H1 (cell line): ENCODE data around the gene NR2C2AP. TPM values are rescaled to one million over a fixed set of nuclear protein-coding genes. Genes with fewer than 3 reads are reported as not detected.

Experiments
- ASH2L ChIP-seq: fragments of 200-600, 300-600 bp; sonication (generic); IDR thresholded peaks from one replicate; pipeline ENCODE4 v1.7.1; 2017; ENCODE audit warnings: low read length
- BRCA1 ChIP-seq: IDR thresholded peaks from 2 replicates; pipeline ENCODE4 v1.6.1; 2012; ENCODE audit warnings: low read depth, low read length, improper control_type of control experiment
- CBX5 ChIP-seq: fragments of 300-800, 300-1000 bp; sonication (generic); IDR thresholded peaks from 2 replicates; pipeline ENCODE4 v1.7.1; 2016; ENCODE audit warnings: antibody characterized with exemption, low read length, low read depth
- CREB1 ChIP-seq: IDR thresholded peaks from 2 replicates; pipeline ENCODE4 v1.6.1; 2012; ENCODE audit warnings: inconsistent platforms
- CTBP2 ChIP-seq: IDR thresholded peaks from 2 replicates; pipeline ENCODE4 v1.7.0; 2011; ENCODE audit warnings: borderline replicate concordance, mild to moderate bottlenecking, moderate library complexity, mixed read lengths, low read length; ENCODE audit not compliant: insufficient read depth, insufficient read length
- FOSL1 ChIP-seq: IDR thresholded peaks from 2 replicates; pipeline ENCODE4 v1.6.1; 2011; ENCODE audit warnings: mild to moderate bottlenecking, low read depth, low read length, moderate library complexity; ENCODE audit not compliant: insufficient read depth
- NRF1 ChIP-seq: IDR thresholded peaks from 2 replicates; pipeline ENCODE4 v1.6.1; 2011; ENCODE audit warnings: mild to moderate bottlenecking, low read depth, low read length, improper control_type of control experiment
- PHF8 ChIP-seq: fragments of 200-600 bp; sonication (generic); conservative IDR thresholded peaks from 2 replicates; pipeline ENCODE4 v1.7.1; 2012; ENCODE audit warnings: low read depth, mild to moderate bottlenecking, inconsistent platforms, low read length, moderate library complexity
- RXRA ChIP-seq: IDR thresholded peaks from 2 replicates; pipeline ENCODE4 v1.6.1; 2011; ENCODE audit warnings: low read depth, mild to moderate bottlenecking, low read length, moderate library complexity; ENCODE audit not compliant: insufficient read depth
- SAP30 ChIP-seq: fragments of 300-600 bp; sonication (generic); IDR thresholded peaks from 2 replicates; pipeline ENCODE4 v1.7.1; 2012; ENCODE audit warnings: low read length, moderate library complexity, mild to moderate bottlenecking, inconsistent platforms; ENCODE audit not compliant: insufficient read depth, insufficient replicate concordance
- SIX5 ChIP-seq: IDR thresholded peaks from 2 replicates; pipeline ENCODE4 v1.6.1; 2011; ENCODE audit warnings: mild to moderate bottlenecking, low read depth, low read length
- SP1 ChIP-seq: IDR thresholded peaks from 2 replicates; pipeline ENCODE4 v1.6.1; 2011; ENCODE audit warnings: low read depth, low read length
- TAF1 ChIP-seq: IDR thresholded peaks from 2 replicates; pipeline ENCODE4 v1.6.1; 2011; ENCODE audit warnings: mild to moderate bottlenecking, low read depth, low read length
- YY1 ChIP-seq: IDR thresholded peaks from 2 replicates; pipeline ENCODE4 v1.6.1; 2011; ENCODE audit warnings: low read depth, mild to moderate bottlenecking, low read length
- polyA plus RNA-seq, 7 experiments: library from polyadenylated mRNA; depleted of rRNA in 3 of 7; stranded (reverse) in 5 of 7; unstranded in 2 of 7; fragments of >200 nt in 5 of 7; fragments of 200-250 nt in 2 of 7; gene quantifications; 1 replicate in 5 of 7; 2 replicates in 1 of 7; 4 replicates in 1 of 7; pipeline versions ENCODE4 v1.2.1 to v1.2.3, GENCODE V29; 2011 to 2013; ENCODE audit warnings: missing spikeins in 2 of 7, mixed read lengths in 2 of 7
- total RNA-seq: library from RNA; stranded (reverse); fragmentation: NEBNext Ultra II Directional; extraction: Animal tissue kit (Norgen Biotek cat#: 25700); gene quantifications from 2 replicates; pipeline ENCODE4 v1.2.1, GENCODE V29; 2021
- TF ChIP-seq, protein P1 (sequence below): IDR thresholded peaks from 2 replicates; pipeline ENCODE4 v1.6.1; 2011; ENCODE audit warnings: low read length, improper control_type of control experiment

NR2C2AP gene
- total and polyA plus RNA-seq, 2 of the 8 experiments (the other 6 are each of a cell fraction or from before 2014, with no cell fraction given): 16.4 to 20.5 TPM

DNA sequence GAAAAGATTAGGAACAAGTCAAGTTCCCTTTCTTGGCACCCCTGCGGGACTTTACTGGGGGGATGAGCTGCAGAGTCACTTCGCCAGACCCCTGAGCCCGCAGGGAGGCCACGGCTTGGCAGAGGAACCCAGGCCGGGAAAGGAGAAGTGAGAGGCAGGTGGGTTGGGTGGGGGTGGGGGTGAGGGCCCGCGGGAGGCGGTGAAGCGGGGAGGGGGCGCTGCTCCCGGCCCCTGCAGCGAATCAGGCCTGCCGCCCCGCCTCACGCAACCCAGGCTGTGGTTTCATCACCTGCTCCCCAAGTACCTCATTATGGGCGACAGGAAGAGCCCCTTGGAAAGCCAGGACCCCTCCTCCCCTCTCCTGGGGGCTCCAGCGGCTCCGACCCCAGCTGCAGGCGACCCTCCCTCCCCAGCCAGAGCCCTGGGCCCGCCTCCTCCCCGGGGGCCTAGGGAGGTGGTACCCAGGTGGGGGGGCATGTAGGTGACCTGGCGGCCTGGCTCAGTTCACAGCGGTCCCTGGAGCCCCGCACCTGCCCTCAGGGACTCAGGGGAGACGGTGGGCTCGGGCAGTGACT, 42.7 kb downstream of the NR2C2AP start (continued):
- TF ChIP-seq PHF8 (no peak), NRF1 (no peak), CTBP2 (no peak), FOSL1 (no peak), ASH2L (peak; percentile 10), CREB1 (no peak), BRCA1 (no peak), CBX5 (no peak), TAF1 (peak; percentile 43; the same call in 1 of the 2 replicates), RXRA (no peak), SIX5 (no peak), SAP30 (no peak), YY1 (no peak), SP1 (no peak)
- TF ChIP-seq, protein P1, sequence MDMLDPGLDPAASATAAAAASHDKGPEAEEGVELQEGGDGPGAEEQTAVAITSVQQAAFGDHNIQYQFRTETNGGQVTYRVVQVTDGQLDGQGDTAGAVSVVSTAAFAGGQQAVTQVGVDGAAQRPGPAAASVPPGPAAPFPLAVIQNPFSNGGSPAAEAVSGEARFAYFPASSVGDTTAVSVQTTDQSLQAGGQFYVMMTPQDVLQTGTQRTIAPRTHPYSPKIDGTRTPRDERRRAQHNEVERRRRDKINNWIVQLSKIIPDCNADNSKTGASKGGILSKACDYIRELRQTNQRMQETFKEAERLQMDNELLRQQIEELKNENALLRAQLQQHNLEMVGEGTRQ: no peak
